ENCODE measurements around the gene LGI4.

DNA sequence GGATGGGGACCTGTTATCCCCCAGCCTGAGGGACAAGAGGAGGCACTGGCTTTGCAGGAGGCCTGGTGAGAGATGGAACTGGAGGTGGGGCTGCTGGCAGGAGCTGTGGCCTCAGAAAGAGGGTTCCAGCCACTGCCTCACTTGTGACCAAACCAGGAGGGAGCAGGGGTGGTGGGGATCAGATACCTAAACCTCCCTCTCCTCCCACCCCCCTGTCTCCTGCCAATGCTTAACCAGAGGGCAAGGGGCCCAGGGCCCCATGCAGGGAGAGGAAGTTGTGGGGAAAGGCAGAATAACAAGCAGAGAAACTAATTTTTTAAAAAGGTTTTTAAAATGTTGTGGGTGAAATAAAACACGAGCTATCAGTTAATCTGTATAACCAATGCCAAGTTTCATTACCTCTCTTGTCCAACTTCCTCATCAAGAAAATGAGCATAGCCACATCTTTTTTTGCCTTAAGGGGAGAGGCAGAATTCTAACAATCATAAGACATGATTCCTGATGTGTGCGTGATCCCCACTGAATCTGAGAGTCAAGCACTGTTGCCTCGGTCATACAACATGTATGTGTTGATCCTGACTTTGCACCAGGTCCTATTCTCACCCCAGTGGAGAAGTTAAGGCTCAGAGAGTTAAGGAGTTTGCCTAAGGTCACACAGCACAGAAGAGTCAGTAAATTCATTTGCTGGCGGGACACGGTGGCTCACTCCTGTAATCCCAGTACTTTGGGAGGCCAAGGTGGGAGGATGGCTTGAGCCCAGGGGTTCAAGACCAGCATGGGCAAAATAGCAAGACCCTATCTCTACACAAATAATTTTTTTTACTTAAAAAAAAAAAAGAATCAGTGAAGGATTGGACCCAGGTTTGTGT lies 32.6 kb upstream of the LGI4 start:
- TF ChIP-seq, protein P1, sequence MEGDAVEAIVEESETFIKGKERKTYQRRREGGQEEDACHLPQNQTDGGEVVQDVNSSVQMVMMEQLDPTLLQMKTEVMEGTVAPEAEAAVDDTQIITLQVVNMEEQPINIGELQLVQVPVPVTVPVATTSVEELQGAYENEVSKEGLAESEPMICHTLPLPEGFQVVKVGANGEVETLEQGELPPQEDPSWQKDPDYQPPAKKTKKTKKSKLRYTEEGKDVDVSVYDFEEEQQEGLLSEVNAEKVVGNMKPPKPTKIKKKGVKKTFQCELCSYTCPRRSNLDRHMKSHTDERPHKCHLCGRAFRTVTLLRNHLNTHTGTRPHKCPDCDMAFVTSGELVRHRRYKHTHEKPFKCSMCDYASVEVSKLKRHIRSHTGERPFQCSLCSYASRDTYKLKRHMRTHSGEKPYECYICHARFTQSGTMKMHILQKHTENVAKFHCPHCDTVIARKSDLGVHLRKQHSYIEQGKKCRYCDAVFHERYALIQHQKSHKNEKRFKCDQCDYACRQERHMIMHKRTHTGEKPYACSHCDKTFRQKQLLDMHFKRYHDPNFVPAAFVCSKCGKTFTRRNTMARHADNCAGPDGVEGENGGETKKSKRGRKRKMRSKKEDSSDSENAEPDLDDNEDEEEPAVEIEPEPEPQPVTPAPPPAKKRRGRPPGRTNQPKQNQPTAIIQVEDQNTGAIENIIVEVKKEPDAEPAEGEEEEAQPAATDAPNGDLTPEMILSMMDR (IDR thresholded peaks at IDR 0.05): no peak
- no peak for TF ChIP-seq POLR2A (IDR thresholded peaks at IDR 0.05)
